OCI-LY7 (cell line): ENCODE results near the gene ZNF683. TPM values are rescaled to one million over a fixed set of nuclear protein-coding genes. Genes with fewer than 3 reads are reported as not detected.

ENCODE experiments used
- BruUV-seq: library from RNA; stranded (reverse); fragments of 400-500 nt; replicated peaks from 2 replicates; lab custom pipeline; 2021; lab: Mats Ljungman, UMichigan
- CTCF ChIA-PET: fragments of 300-600 bp; sonication (Branson Sonifier 250); formaldehyde crosslinking; loops from one replicate; lab custom pipeline; 2022; ENCODE audit warnings: antibody characterized with exemption; ENCODE audit not compliant: unreplicated experiment; lab: Charles Lee
- POLR2A ChIA-PET: fragments of 300-600 bp; sonication (Branson Sonifier 250); formaldehyde crosslinking; loops from one replicate; lab custom pipeline; 2022; ENCODE audit warnings: antibody characterized with exemption; lab: Charles Lee
- DNase-seq: peaks from one replicate; pipeline ENCODE4 v3.0.0-alpha.2; 2015; ENCODE audit warnings: low spot score
- H2AFZ ChIP-seq: fragments of 200-600 bp; sonication (generic), shearing (Covaris generic); 2 replicates; pipeline ENCODE4 v1.6.1; 2014; ENCODE audit warnings: mild to moderate bottlenecking, antibody characterized with exemption, low read length, moderate library complexity
- H3K27ac ChIP-seq: fragments of 200-600 bp; sonication (generic); 2 replicates; pipeline ENCODE4 v1.5.1; 2014; ENCODE audit warnings: mixed run types, low read depth, mild to moderate bottlenecking, moderate library complexity, low read length, inconsistent platforms; ENCODE audit not compliant: poor library complexity, severe bottlenecking
- H3K36me3 ChIP-seq: fragments of 200-600 bp; sonication (generic); 2 replicates; pipeline ENCODE4 v1.6.1; 2014; ENCODE audit warnings: mild to moderate bottlenecking, antibody characterized with exemption, low read length, moderate library complexity, mixed read lengths; ENCODE audit not compliant: insufficient read depth
- H3K4me1 ChIP-seq: fragments of 200-600 bp; sonication (generic); 2 replicates; pipeline ENCODE4 v1.5.1; 2014; ENCODE audit warnings: mild to moderate bottlenecking, low read length; ENCODE audit not compliant: insufficient read depth, poor library complexity, severe bottlenecking
- H3K4me2 ChIP-seq: fragments of 200-600 bp; sonication (generic); 2 replicates; pipeline ENCODE4 v1.6.1; 2014; ENCODE audit warnings: mild to moderate bottlenecking, low read length
- H3K4me3 ChIP-seq: fragments of 200-600 bp; sonication (generic); 2 replicates; pipeline ENCODE4 v1.5.1; 2014; ENCODE audit warnings: mild to moderate bottlenecking, low read depth, low read length; ENCODE audit not compliant: poor library complexity, severe bottlenecking
- H3K79me2 ChIP-seq: fragments of 200-600 bp; sonication (generic); 2 replicates; pipeline ENCODE4 v1.6.1; 2016; ENCODE audit warnings: low read depth, mild to moderate bottlenecking, low read length, moderate library complexity, mixed read lengths; ENCODE audit not compliant: insufficient read depth
- H3K9me2 ChIP-seq: fragments of 200-600 bp; sonication (generic); 2 replicates; pipeline ENCODE4 v1.6.1; 2016; ENCODE audit warnings: mild to moderate bottlenecking, low read length, mixed read lengths; ENCODE audit not compliant: insufficient read depth
- H3K9me3 ChIP-seq: fragments of 200-600 bp; sonication (generic); 2 replicates; pipeline ENCODE4 v1.6.1; 2014; ENCODE audit warnings: mild to moderate bottlenecking, mixed run types, low read length, mixed read lengths
- H4K20me1 ChIP-seq: fragments of 200-600 bp; sonication (generic); 2 replicates; pipeline ENCODE4 v1.6.1; 2014; ENCODE audit warnings: mild to moderate bottlenecking, antibody characterized with exemption, low read length, moderate library complexity, mixed read lengths; ENCODE audit not compliant: insufficient read depth
- EZH2phosphoT487 ChIP-seq: fragments of 200-600 bp; sonication (generic); IDR thresholded peaks from 2 replicates; pipeline ENCODE4 v1.6.1; 2018; ENCODE audit warnings: low read depth, borderline replicate concordance, mild to moderate bottlenecking, mixed run types, antibody characterized with exemption, low read length, moderate library complexity, mixed read lengths
- intact Hi-C: fragments of 100-400 bp; cut with micrococcal nuclease; formaldehyde crosslinking; loops from one replicate; pipeline ENCODE4 v1.10.0; 2022; ENCODE audit not compliant: unreplicated experiment
- total RNA-seq, 2 experiments: library from RNA; depleted of rRNA in 1 of 2; stranded (reverse); fragments of >200 nt in 1 of 2; shearing (Covaris generic) in 1 of 2; gene quantifications; 2 replicates each; pipeline ENCODE4 v1.2.3, GENCODE V29; 2014 to 2022
- TF ChIP-seq, protein P1 (sequence below): fragments of 200-600 bp; sonication (generic); conservative IDR thresholded peaks from 2 replicates; pipeline ENCODE4 v1.5.1; 2014; ENCODE audit warnings: mild to moderate bottlenecking, antibody characterized with exemption, low read length, moderate library complexity, mixed read lengths

The ZNF683 gene
- total RNA-seq, 2 experiments from 2014 or later: not detected

DNA sequence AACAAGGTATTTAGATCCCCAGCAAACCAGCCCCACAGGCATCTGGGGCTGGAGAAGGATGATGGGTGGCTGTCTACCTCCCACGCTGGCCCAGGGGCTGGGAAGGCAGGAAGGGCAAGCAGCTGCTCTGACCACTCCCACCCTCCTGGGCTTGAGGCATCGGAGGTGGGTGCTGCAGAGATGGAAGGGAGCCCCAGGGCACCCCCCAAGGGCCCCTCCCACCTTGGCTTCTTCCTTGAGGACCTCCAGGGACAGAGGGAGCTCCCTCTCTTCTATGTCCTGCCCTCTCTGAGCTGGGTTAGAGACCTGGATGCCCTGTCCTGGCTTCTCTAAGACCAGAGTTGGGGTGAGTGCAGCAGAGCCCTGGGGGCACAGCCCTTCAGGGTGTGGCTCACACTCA lies 51.7 kb downstream of the ZNF683 start:
- H2AFZ ChIP-seq: no peak overlapping the region
- peaks cover 55% of the 10 kb centered on the region for H3K4me1 ChIP-seq
- no peaks in the 10 kb centered on the region for H4K20me1 ChIP-seq
- peak overlapping the region; percentile 93 for H3K4me3 ChIP-seq
- peaks cover 35% of the 10 kb centered on the region for H3K79me2 ChIP-seq
- TF ChIP-seq, protein P1, sequence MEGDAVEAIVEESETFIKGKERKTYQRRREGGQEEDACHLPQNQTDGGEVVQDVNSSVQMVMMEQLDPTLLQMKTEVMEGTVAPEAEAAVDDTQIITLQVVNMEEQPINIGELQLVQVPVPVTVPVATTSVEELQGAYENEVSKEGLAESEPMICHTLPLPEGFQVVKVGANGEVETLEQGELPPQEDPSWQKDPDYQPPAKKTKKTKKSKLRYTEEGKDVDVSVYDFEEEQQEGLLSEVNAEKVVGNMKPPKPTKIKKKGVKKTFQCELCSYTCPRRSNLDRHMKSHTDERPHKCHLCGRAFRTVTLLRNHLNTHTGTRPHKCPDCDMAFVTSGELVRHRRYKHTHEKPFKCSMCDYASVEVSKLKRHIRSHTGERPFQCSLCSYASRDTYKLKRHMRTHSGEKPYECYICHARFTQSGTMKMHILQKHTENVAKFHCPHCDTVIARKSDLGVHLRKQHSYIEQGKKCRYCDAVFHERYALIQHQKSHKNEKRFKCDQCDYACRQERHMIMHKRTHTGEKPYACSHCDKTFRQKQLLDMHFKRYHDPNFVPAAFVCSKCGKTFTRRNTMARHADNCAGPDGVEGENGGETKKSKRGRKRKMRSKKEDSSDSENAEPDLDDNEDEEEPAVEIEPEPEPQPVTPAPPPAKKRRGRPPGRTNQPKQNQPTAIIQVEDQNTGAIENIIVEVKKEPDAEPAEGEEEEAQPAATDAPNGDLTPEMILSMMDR: no peak
- H3K9me2 ChIP-seq: no peaks in the 10 kb centered on the region
- H3K4me2 ChIP-seq: peak overlapping the region; percentile 95
- intact Hi-C loops: loop anchor here (1.0 to 2.0 kb wide), 2 partner anchors 36 to 42 kb away; no protein-coding TSS in a partner anchor
- peak overlapping the region; percentile 91 for H3K27ac ChIP-seq
- no peaks in the 10 kb centered on the region for H3K9me3 ChIP-seq
- no peak for DNase-seq
- BruUV-seq: no TSS peak
- CTCF ChIA-PET: interaction anchor here (0.6 to 3.9 kb wide), 5 partner anchors 21 to 40 kb away, joined by 3 to 37 read pairs (median 4); no protein-coding TSS in a partner anchor
- peaks cover 59% of the 10 kb centered on the region for H3K36me3 ChIP-seq
- POLR2A ChIA-PET: interaction anchor here (1.1 to 11.7 kb wide), 2 partner anchors 10 to 33 kb away, joined by 3 to 273 read pairs; no protein-coding TSS in a partner anchor

DNA sequence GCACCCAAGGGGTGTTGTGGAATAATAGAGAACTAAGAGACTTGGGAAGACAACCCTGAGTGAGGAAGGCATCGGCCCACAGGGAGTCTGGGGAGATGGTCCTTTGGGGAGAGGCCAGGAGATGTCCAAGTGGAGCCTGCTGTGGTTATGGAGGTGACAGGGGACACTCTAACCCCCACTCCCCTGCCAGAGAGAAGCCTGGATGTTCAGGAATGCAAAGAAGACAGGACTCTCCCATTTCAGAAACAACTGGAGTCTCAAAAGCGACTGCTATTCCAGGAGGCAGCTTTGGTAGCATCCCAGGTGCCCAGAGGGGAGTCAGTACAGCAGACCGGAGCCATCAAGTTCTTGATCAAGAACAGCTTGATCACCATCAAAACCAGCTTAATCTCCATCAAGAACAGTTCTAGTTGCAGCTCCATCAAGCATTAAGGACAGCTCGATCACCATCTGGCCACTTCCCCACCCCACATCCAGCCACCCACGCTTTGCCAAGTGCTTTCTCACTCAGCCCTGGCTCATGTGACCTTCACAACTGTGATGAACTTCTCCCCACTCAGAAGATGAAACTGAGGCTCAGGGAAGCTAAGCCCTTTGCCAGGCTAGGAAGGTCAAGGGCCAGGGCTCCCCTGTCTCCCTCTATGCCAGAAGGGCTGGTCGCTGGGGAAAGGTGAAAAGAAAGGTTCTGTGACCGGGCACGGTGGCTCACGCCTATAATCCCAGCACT lies 54.0 kb downstream of the ZNF683 start:
- TF ChIP-seq EZH2phosphoT487: no peak
- TF ChIP-seq, protein P1: no peak
- BruUV-seq: no TSS peak
- DNase-seq: peak; percentile 50

More for the DNA sequence above, 54.0 kb downstream of the ZNF683 start:
- peak overlapping the region; percentile 91 for H3K27ac ChIP-seq
- H3K79me2 ChIP-seq: peaks cover 35% of the 10 kb centered on the region
- H3K4me3 ChIP-seq: peak overlapping the region; percentile 93
- no peak overlapping the region for H2AFZ ChIP-seq
- H3K36me3 ChIP-seq: peaks cover 42% of the 10 kb centered on the region
- POLR2A ChIA-PET: interaction anchor here (0.6 to 11.7 kb wide), 8 partner anchors 10 to 105 kb away, joined by 3 to 273 read pairs (median 3); partner anchors contain the start of gene UBXN11
- H3K4me1 ChIP-seq: peaks cover 79% of the 10 kb centered on the region
- peak overlapping the region; percentile 95 for H3K4me2 ChIP-seq
- intact Hi-C loops: loop anchor here (10.0 kb wide), 1 partner anchor 226 kb away; no protein-coding TSS in a partner anchor
- no peaks in the 10 kb centered on the region for H3K9me2 ChIP-seq
- no peaks in the 10 kb centered on the region for H3K9me3 ChIP-seq
- H4K20me1 ChIP-seq: no peaks in the 10 kb centered on the region
- CTCF ChIA-PET: interaction anchor here (0.7 to 3.9 kb wide), 7 partner anchors 10 to 34 kb away, joined by 3 to 37 read pairs (median 4); partner anchors contain the start of gene UBXN11
